Vagina (tissue), 2 donors: ENCODE results near the gene YAF2.

Source experiments
- CTCF ChIP-seq, 3 experiments: fragments of 450-650 bp in 2 of 3; fragments of 200-600 bp in 1 of 3; sonication (generic) in 1 of 3; IDR thresholded peaks; one replicate each; pipeline ENCODE4 v1.5.1; 2017 to 2019; ENCODE audit warnings: antibody characterized with exemption in 3 of 3, mild to moderate bottlenecking in 2 of 3, moderate library complexity in 2 of 3
- POLR2A ChIP-seq, 2 donors: fragments of 450-650 bp; IDR thresholded peaks; one replicate each; pipeline ENCODE4 v1.6.1; 2017; ENCODE audit warnings: antibody characterized with exemption in 2 of 2, mild to moderate bottlenecking in 2 of 2, moderate library complexity in 2 of 2

GRCh38 chr12:42216737-42217136 is 21.3 kb downstream of the YAF2 start:
- TF ChIP-seq CTCF (IDR thresholded peaks at IDR 0.05) (no peak), POLR2A (IDR thresholded peaks at IDR 0.05) (no peak)
